Measurements from ENCODE around the gene FXR1. TPM values are rescaled to one million over a fixed set of nuclear protein-coding genes. Genes with fewer than 3 reads are reported as not detected.

The FXR1 gene
- total RNA-seq, 1 experiment from 2014 or later: 215 TPM

DNA sequence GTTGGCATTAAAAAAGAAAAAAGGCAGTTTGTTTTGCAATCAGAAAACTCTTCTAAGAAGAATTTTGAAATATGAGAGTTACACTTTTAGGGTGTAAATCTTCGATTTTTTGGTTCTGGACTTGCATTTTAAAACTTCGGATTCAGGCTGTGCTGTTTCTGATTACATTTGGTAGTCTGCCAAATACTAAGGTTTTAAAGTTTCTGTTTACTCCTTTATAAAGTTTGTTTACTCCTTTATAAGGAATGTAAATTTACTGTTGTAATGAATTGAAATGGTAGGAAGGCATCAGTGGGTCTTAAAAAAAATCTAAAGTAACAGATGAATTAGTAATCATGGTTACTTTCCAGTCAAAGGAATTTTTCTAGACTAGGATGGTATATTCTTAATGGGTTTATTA, 14.1 kb downstream of the FXR1 start:
- peaks cover 100% of the 10 kb centered on the region for H3K79me2 ChIP-seq (ENCODE audit: insufficient read depth, low read length)
- H3K9me3 ChIP-seq (ENCODE audit: control insufficient read depth in 1 of 2, insufficient read depth in 1 of 2, low read depth in 1 of 2, low read length in 2 of 2): no peaks in the 10 kb centered on the region
- RAD21 ChIA-PET (ENCODE audit: low non-redundant PET in 1 of 2, low total read pairs in 2 of 2, uncharacterized antibody in 2 of 2, unreplicated experiment in 2 of 2): no interaction called here
- H2AFZ ChIP-seq (ENCODE audit: low read depth, low read length, poor library complexity, severe bottlenecking): no peak overlapping the region
- ATAC-seq (no peak), DNase-seq (ENCODE audit: low read depth, low spot score) (no peak)
- POLR2A ChIA-PET: no interaction called here
- H3K9ac ChIP-seq (ENCODE audit: low read length): no peak overlapping the region
- H3K27me3 ChIP-seq (ENCODE audit: insufficient read depth, low read length): no peaks in the 10 kb centered on the region
- intact Hi-C loops (cut with micrococcal nuclease): no loop called here
- TF ChIP-seq, protein P1, sequence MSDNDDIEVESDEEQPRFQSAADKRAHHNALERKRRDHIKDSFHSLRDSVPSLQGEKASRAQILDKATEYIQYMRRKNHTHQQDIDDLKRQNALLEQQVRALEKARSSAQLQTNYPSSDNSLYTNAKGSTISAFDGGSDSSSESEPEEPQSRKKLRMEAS (IDR thresholded peaks at IDR 0.05): no peak
- TF ChIP-seq ELF1 (IDR thresholded peaks at IDR 0.05; ENCODE audit: borderline replicate concordance, low read depth) (no peak), RAD21 (IDR thresholded peaks at IDR 0.05; ENCODE audit: low read depth) (no peak), CEBPB (IDR thresholded peaks at IDR 0.05; ENCODE audit: low read depth) (no peak), EGR1 (IDR thresholded peaks at IDR 0.05; ENCODE audit: low read depth) (no peak), POLR2A (IDR thresholded peaks at IDR 0.05; ENCODE audit: borderline replicate concordance, extremely low read depth, insufficient read depth, insufficient read length) (no peak), POLR2AphosphoS5 (IDR thresholded peaks at IDR 0.05; ENCODE audit: low read depth, low read length) (no peak), YY1 (IDR thresholded peaks at IDR 0.05; ENCODE audit: extremely low read depth, insufficient replicate concordance, low read depth, low read length) (no peak), SP1 (IDR thresholded peaks at IDR 0.05; ENCODE audit: low read depth) (no peak), SIN3A (IDR thresholded peaks at IDR 0.05; ENCODE audit: low read depth) (no peak), TCF7L2 (IDR thresholded peaks at IDR 0.05; ENCODE audit: borderline replicate concordance, extremely low read depth, insufficient read depth, insufficient read length) (no peak), CBX3 (IDR thresholded peaks at IDR 0.05; ENCODE audit: low read depth) (no peak), EZH2phosphoT487 (IDR thresholded peaks at IDR 0.05; ENCODE audit: borderline replicate concordance) (no peak), ZFX (IDR thresholded peaks at IDR 0.05) (no peak), FOSL1 (IDR thresholded peaks at IDR 0.05; ENCODE audit: low read depth) (no peak), SRF (IDR thresholded peaks at IDR 0.05; ENCODE audit: low read depth) (no peak)
- TF ChIP-seq, protein P2, sequence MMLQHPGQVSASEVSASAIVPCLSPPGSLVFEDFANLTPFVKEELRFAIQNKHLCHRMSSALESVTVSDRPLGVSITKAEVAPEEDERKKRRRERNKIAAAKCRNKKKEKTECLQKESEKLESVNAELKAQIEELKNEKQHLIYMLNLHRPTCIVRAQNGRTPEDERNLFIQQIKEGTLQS (IDR thresholded peaks at IDR 0.05): no peak
- TF ChIP-seq, protein P3, sequence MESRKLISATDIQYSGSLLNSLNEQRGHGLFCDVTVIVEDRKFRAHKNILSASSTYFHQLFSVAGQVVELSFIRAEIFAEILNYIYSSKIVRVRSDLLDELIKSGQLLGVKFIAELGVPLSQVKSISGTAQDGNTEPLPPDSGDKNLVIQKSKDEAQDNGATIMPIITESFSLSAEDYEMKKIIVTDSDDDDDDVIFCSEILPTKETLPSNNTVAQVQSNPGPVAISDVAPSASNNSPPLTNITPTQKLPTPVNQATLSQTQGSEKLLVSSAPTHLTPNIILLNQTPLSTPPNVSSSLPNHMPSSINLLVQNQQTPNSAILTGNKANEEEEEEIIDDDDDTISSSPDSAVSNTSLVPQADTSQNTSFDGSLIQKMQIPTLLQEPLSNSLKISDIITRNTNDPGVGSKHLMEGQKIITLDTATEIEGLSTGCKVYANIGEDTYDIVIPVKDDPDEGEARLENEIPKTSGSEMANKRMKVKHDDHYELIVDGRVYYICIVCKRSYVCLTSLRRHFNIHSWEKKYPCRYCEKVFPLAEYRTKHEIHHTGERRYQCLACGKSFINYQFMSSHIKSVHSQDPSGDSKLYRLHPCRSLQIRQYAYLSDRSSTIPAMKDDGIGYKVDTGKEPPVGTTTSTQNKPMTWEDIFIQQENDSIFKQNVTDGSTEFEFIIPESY (IDR thresholded peaks at IDR 0.05; ENCODE audit: extremely low read depth, insufficient replicate concordance, low read length): no peak
- H4K20me1 ChIP-seq (ENCODE audit: insufficient read depth): peaks cover 48% of the 10 kb centered on the region; the same call in 1 of the 2 replicates
- H3K27ac ChIP-seq (ENCODE audit: low read depth, low read length): no peak overlapping the region
- no peaks in the 10 kb centered on the region for H3K9me2 ChIP-seq (ENCODE audit: insufficient read depth)
- 0 out of 4 replicates have a peak, but pooled peaks cover 0 to 6% of the 10 kb centered on the region in 2 experiments for H3K36me3 ChIP-seq (ENCODE audit: control insufficient read depth in 1 of 2, insufficient read depth in 2 of 2, low read length in 2 of 2)
- H3K4me3 ChIP-seq (replicated peaks in 1 of 2; ENCODE audit: low read depth in 1 of 2, low read length in 2 of 2): no peak overlapping the region
- H3K4me1 ChIP-seq (ENCODE audit: control insufficient read depth in 1 of 2, insufficient read depth in 2 of 2, low read length in 2 of 2): peaks cover 0 to 10% of the 10 kb centered on the region in 2 experiments; a peak in 2 of 4 replicates
- CTCF ChIA-PET: no interaction called here
- BruUV-seq (replicated peaks): no TSS peak
- no peak overlapping the region for H3K4me2 ChIP-seq (ENCODE audit: low read length)

All from HCT116 (cell line).